Right atrium auricular region (tissue), 2 donors: ENCODE measurements around the gene LUC7L2. TPM values are rescaled to one million over a fixed set of nuclear protein-coding genes. Genes with fewer than 3 reads are reported as not detected.

Experiments
- DNase-seq: peaks from one replicate; pipeline ENCODE4 v3.0.0-alpha.2; 2019; ENCODE audit warnings: low spot score
- H3K27ac ChIP-seq, 2 donors: fragments of 200-600 bp; sonication (generic); 1 replicate in 1 of 2; 2 replicates in 1 of 2; pipeline ENCODE4 v1.5.1; 2016 to 2019
- H3K27me3 ChIP-seq, 2 donors: fragments of 200-600 bp; sonication (generic); one replicate each; pipeline versions ENCODE4 v1.5.1 to v1.6.0; 2017 to 2019
- H3K36me3 ChIP-seq: fragments of 200-600 bp; sonication (generic); one replicate; pipeline ENCODE4 v1.5.1; 2016
- H3K4me1 ChIP-seq, 2 donors: fragments of 200-600 bp; sonication (generic); one replicate each; pipeline versions ENCODE4 v1.5.1 to v1.6.0; 2017 to 2019
- H3K4me3 ChIP-seq, 2 donors: fragments of 200-600 bp; sonication (generic); 1 replicate in 1 of 2; 2 replicates in 1 of 2; pipeline ENCODE4 v1.5.1; 2017 to 2019; ENCODE audit warnings: mild to moderate bottlenecking in 1 of 2, moderate library complexity in 1 of 2
- H3K9me3 ChIP-seq, 2 donors: fragments of 200-600 bp; sonication (generic); one replicate each; pipeline ENCODE4 v1.5.1; 2019
- total RNA-seq, 2 donors: library from RNA; depleted of rRNA; stranded (reverse); fragments of >200 nt; gene quantifications; one replicate each; pipeline ENCODE4 v1.1.0, GENCODE V29; 2016
- TF ChIP-seq, protein P1 (sequence below), 2 donors: fragments of 200-600 bp; sonication (generic); IDR thresholded peaks; one replicate each; pipeline ENCODE4 v1.5.1; 2019; ENCODE audit warnings: antibody characterized with exemption in 2 of 2

LUC7L2 gene
- total RNA-seq, 2 donors from 2014 or later: 35.0 to 37.2 TPM

DNA sequence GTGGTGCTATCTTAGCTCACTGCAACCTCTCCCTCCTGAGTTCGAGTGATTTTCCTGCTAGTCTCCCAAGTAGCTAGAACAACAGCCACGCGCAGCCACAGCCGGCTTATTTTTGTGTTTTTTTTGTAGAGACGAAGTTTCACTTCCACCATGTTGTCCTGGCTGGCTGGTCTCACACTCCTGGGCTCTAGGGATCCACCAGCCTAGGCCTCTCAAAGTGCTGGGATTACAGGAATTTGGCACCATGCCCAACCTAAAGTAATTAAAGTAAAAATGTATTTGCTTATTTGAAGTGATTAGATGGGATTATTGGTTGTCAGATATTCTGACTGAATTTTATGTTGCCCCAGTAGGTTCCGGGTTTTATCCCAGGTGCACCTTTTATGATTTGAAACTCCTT is 22.7 kb downstream of the LUC7L2 start:
- Histone ChIP-seq H3K9me3 (no peaks in the 10 kb centered on the region), H3K27ac (no peak overlapping the region), H3K4me1 (no peaks in the 10 kb centered on the region), H3K27me3 (no peaks in the 10 kb centered on the region), H3K4me3 (no peak overlapping the region), H3K36me3 (peaks cover 86% of the 10 kb centered on the region)
- no peak for DNase-seq
- TF ChIP-seq, protein P1, sequence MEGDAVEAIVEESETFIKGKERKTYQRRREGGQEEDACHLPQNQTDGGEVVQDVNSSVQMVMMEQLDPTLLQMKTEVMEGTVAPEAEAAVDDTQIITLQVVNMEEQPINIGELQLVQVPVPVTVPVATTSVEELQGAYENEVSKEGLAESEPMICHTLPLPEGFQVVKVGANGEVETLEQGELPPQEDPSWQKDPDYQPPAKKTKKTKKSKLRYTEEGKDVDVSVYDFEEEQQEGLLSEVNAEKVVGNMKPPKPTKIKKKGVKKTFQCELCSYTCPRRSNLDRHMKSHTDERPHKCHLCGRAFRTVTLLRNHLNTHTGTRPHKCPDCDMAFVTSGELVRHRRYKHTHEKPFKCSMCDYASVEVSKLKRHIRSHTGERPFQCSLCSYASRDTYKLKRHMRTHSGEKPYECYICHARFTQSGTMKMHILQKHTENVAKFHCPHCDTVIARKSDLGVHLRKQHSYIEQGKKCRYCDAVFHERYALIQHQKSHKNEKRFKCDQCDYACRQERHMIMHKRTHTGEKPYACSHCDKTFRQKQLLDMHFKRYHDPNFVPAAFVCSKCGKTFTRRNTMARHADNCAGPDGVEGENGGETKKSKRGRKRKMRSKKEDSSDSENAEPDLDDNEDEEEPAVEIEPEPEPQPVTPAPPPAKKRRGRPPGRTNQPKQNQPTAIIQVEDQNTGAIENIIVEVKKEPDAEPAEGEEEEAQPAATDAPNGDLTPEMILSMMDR (IDR thresholded peaks at IDR 0.05): no peak

DNA sequence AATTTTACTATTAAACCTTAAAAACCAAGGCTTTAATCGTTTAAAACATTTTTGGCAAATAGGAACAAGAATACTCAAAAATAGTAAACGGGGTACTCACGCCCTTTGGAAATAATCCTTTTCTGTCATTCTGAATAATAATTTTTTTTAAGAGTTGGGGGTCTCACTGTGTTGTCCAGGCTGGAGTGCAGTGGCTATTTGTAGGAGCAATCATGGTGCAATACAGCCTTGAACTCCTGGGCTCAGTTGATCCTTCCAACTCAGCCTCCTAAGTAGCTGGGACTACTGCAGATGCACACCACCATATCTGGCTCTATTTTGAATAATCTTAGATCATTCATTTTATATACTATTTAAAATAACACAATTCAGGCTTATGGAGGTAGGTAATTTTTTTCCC is 24.9 kb downstream of the LUC7L2 start:
- TF ChIP-seq, protein P1 (IDR thresholded peaks at IDR 0.05): no peak
- Histone ChIP-seq H3K9me3 (no peaks in the 10 kb centered on the region), H3K27me3 (no peaks in the 10 kb centered on the region), H3K4me3 (no peak overlapping the region), H3K4me1 (no peaks in the 10 kb centered on the region), H3K27ac (no peak overlapping the region), H3K36me3 (peaks cover 79% of the 10 kb centered on the region)
- DNase-seq: no peak

DNA sequence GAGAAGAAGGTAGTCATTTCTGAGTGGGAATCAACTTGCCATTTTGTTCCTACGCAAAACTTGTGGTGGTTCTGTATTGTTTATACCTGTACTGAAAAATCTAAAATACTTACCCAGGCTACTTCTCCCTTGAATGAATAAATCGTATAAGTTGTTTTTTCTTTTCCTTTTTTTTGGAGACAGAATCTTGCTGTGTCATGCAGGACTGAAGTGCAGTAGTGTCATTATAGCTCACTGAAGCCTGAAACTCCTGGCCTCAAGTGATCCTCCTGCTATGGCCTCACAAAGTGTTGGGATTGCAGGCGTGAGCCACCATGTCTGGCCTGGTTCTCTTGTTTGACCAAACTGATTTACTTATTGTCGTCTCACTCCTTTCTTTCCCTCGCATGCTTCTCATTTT is 27.9 kb downstream of the LUC7L2 start:
- H3K36me3 ChIP-seq: peaks cover 55% of the 10 kb centered on the region
- TF ChIP-seq, protein P1 (IDR thresholded peaks at IDR 0.05): no peak
- H3K9me3 ChIP-seq: no peaks in the 10 kb centered on the region
- no peak for DNase-seq
- no peak overlapping the region for H3K27ac ChIP-seq
- H3K4me3 ChIP-seq: no peak overlapping the region
- H3K27me3 ChIP-seq: no peaks in the 10 kb centered on the region
- no peaks in the 10 kb centered on the region for H3K4me1 ChIP-seq

DNA sequence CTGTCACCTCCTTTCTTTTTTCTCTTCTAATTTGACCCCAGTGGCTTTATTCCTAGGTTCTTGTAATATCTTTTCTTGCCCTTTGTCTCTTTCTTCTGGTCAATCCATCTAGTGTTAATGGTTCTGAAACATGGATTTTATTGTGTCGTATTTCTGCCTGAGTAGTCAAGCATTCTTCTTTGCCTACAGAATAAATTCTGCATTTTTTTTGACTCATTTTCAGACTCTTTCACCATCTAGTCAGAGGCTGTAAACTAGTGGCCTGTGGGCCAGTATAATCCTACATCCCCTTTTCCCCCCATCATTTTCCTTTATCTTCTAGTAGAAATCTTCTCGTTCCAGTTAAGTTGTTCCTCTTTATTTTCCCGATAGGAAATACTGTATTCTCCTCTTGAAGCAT is 29.4 kb downstream of the LUC7L2 start:
- no peaks in the 10 kb centered on the region for H3K27me3 ChIP-seq
- no peak overlapping the region for H3K4me3 ChIP-seq
- H3K4me1 ChIP-seq: no peaks in the 10 kb centered on the region
- no peak overlapping the region for H3K27ac ChIP-seq
- H3K9me3 ChIP-seq: no peaks in the 10 kb centered on the region
- H3K36me3 ChIP-seq: peaks cover 46% of the 10 kb centered on the region
- TF ChIP-seq, protein P1 (IDR thresholded peaks at IDR 0.05): no peak
- DNase-seq: no peak

- H3K4me1 ChIP-seq: no peaks in the 10 kb centered on the region
Measured at GRCh38 chr7:139389774-139390173, 30.1 kb downstream of the LUC7L2 start.

More at GRCh38 chr7:139389774-139390173, 30.1 kb downstream of the LUC7L2 start:
- Histone ChIP-seq H3K27me3 (no peaks in the 10 kb centered on the region), H3K4me3 (no peak overlapping the region), H3K27ac (no peak overlapping the region), H3K9me3 (no peaks in the 10 kb centered on the region), H3K36me3 (peaks cover 39% of the 10 kb centered on the region)
- TF ChIP-seq, protein P1 (IDR thresholded peaks at IDR 0.05): no peak
- no peak for DNase-seq
